UCSD-AML1 (cell line): ENCODE results near the gene CCDC92.
A peak's percentile ranks its signal among the peaks of the same experiment; 100 is the strongest.

ENCODE experiments used
- DNase-seq: peaks from one replicate; lab custom pipeline; 2025; ENCODE audit not compliant: unreplicated experiment; lab: John Stamatoyannopoulos, UW

Gene CCDC92

GRCh38 chr12:124002654-124003053 lies 30.0 kb upstream of the CCDC92 start:
- DNase-seq: no peak

GRCh38 chr12:124002021-124002644 lies 29.5 kb upstream of the CCDC92 start:
- no peak for DNase-seq

- DNase-seq: no peak
These were observed 28.7 kb upstream of the CCDC92 start for GRCh38 chr12:124001343-124001742.

GRCh38 chr12:124000111-124000510 lies 27.5 kb upstream of the CCDC92 start:
- DNase-seq: no peak

GRCh38 chr12:123998991-123999359 lies 26.3 kb upstream of the CCDC92 start:
- DNase-seq: no peak

- no peak for DNase-seq
These were observed 25.8 kb upstream of the CCDC92 start for GRCh38 chr12:123998344-123998990.

GRCh38 chr12:123997908-123998307 lies 25.3 kb upstream of the CCDC92 start:
- no peak for DNase-seq

- DNase-seq: no peak
These were observed 24.6 kb upstream of the CCDC92 start for GRCh38 chr12:123997033-123997822.

GRCh38 chr12:123996581-123996980 lies 23.9 kb upstream of the CCDC92 start:
- no peak for DNase-seq

- no peak for DNase-seq
These were observed 22.6 kb upstream of the CCDC92 start for GRCh38 chr12:123995023-123995748.

- no peak for DNase-seq
These were observed 19.6 kb upstream of the CCDC92 start for GRCh38 chr12:123992118-123992825.

GRCh38 chr12:123991372-123991951 lies 18.8 kb upstream of the CCDC92 start:
- DNase-seq: no peak

- no peak for DNase-seq
These were observed 17.9 kb upstream of the CCDC92 start for GRCh38 chr12:123990511-123990910.

GRCh38 chr12:123989753-123990152 lies 17.1 kb upstream of the CCDC92 start:
- DNase-seq: no peak

GRCh38 chr12:123989168-123989567 lies 16.5 kb upstream of the CCDC92 start:
- no peak for DNase-seq

- no peak for DNase-seq
These were observed 14.4 kb upstream of the CCDC92 start for GRCh38 chr12:123987022-123987421.

- no peak for DNase-seq
These were observed 13.8 kb upstream of the CCDC92 start for GRCh38 chr12:123986374-123986965.

- DNase-seq: no peak
These were observed 12.3 kb upstream of the CCDC92 start for GRCh38 chr12:123984903-123985302.

GRCh38 chr12:123983822-123984485 lies 11.3 kb upstream of the CCDC92 start:
- peak; percentile 28 for DNase-seq

GRCh38 chr12:123982269-123982668 lies 9.6 kb upstream of the CCDC92 start:
- DNase-seq: no peak
